GM10248 (cell line): ENCODE results near the gene FHIT.

Experiments
- CTCF ChIA-PET: fragments of 300-600 bp; sonication (Branson Sonifier 250); formaldehyde crosslinking; extraction: SDS; loops from one replicate; lab custom pipeline; 2021; ENCODE audit warnings: antibody characterized with exemption; lab: Yijun Ruan, JAX
- POLR2A ChIA-PET: fragments of 350-650 bp; sonication (Branson Sonifier 250); formaldehyde crosslinking; extraction: SDS; loops from one replicate; lab custom pipeline; 2020; ENCODE audit warnings: antibody characterized with exemption; lab: Yijun Ruan, JAX
- DNase-seq: peaks from one replicate; pipeline ENCODE4 v3.0.0; 2012; ENCODE audit errors: extremely low spot score
- TF ChIP-seq, protein P1 (sequence below): IDR thresholded peaks from 2 replicates; pipeline ENCODE4 v1.5.1; 2012; ENCODE audit warnings: mild to moderate bottlenecking, low read depth; ENCODE audit errors: extremely low read depth, missing control alignments, control extremely low read depth

The FHIT gene

GRCh38 chr3:59796456-59796855, 1454.8 kb downstream of the FHIT start:
- ChIA-PET POLR2A (no interaction called here), CTCF (no interaction called here)
- no peak for DNase-seq
- TF ChIP-seq, protein P1, sequence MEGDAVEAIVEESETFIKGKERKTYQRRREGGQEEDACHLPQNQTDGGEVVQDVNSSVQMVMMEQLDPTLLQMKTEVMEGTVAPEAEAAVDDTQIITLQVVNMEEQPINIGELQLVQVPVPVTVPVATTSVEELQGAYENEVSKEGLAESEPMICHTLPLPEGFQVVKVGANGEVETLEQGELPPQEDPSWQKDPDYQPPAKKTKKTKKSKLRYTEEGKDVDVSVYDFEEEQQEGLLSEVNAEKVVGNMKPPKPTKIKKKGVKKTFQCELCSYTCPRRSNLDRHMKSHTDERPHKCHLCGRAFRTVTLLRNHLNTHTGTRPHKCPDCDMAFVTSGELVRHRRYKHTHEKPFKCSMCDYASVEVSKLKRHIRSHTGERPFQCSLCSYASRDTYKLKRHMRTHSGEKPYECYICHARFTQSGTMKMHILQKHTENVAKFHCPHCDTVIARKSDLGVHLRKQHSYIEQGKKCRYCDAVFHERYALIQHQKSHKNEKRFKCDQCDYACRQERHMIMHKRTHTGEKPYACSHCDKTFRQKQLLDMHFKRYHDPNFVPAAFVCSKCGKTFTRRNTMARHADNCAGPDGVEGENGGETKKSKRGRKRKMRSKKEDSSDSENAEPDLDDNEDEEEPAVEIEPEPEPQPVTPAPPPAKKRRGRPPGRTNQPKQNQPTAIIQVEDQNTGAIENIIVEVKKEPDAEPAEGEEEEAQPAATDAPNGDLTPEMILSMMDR, result no peak

- TF ChIP-seq, protein P1, result no peak
- POLR2A ChIA-PET, result no interaction called here
- DNase-seq, result no peak
- CTCF ChIA-PET, result no interaction called here
Observed at GRCh38 chr3:59795756-59796155, 1455.5 kb downstream of the FHIT start.

DNA sequence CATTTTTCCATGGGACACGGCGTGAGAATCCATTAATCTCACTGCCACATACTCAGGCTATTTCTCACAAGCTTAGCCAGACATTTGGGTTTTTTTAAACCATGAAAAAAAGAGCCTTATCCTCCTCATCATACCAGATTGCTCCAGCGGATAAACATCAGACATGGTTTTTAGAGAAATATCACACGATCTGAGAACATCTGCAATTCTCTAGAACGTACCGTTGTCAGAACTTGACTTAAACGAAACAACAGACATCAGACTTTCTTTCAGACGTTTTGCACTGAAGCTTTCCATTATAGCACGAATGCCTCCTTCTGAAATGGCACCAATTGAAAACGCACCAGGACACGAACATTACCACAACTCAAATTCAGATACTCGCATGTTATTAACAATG, 1457.3 kb downstream of the FHIT start:
- TF ChIP-seq, protein P1, result no peak
- no peak for DNase-seq
- CTCF ChIA-PET, result interaction anchor here (0.9 kb wide), 1 partner anchor 9 kb away, joined by 3 read pairs; no protein-coding TSS in a partner anchor
- POLR2A ChIA-PET, result no interaction called here

- POLR2A ChIA-PET, result no interaction called here
- no peak for DNase-seq
- TF ChIP-seq, protein P1, result no peak
- CTCF ChIA-PET, result no interaction called here
Observed at GRCh38 chr3:59791774-59792308, 1459.4 kb downstream of the FHIT start.

DNA sequence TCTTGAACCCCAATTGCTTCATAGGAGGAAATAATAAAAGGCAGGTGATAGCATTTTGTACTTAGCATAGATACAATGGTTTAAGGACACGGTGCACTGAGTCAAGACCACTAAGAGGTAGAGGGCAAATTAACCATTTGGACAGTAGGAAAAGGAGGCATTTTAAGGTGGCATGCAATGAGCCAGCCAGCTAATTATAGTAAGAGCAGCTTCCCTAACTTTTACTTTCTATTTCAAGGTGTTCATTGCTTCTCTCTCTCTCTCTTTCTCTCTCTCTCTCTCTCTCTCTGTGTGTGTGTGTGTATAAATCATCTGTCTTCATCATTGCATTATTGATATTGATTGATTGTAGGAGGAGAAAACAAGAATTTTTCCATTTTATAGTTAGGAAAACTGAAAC, 1461.0 kb downstream of the FHIT start:
- ChIA-PET CTCF (no interaction called here), POLR2A (no interaction called here)

DNA sequence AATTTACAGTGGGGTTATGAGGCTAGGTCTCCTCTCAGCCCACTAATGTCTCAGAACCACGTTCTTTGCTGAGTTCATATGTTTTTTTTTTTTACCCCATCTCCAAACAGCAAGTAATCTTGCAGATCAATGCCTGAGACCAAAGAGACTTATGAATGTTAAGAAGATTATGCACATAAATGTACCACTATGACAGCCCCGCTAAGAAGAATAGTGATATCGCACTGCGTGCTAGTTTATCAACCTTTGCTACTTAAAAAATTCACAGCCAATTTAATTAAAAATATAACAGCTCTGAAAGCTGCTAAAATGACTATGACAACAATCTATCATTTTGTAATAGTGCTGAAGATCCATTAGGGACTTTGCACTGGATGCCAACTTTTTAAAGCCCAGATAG, 1462.5 kb downstream of the FHIT start:
- no peak for DNase-seq
- CTCF ChIA-PET, result no interaction called here
- TF ChIP-seq, protein P1, result no peak
- POLR2A ChIA-PET, result no interaction called here

More for the DNA sequence above, 1461.0 kb downstream of the FHIT start:
- DNase-seq, result no peak
- TF ChIP-seq, protein P1, result no peak
